Measurements from ENCODE around the gene OXSR1. TPM values are rescaled to one million over a fixed set of nuclear protein-coding genes. Genes with fewer than 3 reads are reported as not detected.

OXSR1 gene
- total and polyA plus RNA-seq, 4 donors = 4.3 to 24.7 (median 12.2) TPM

GRCh38 chr3:38133209-38133556 is 32.2 kb upstream of the OXSR1 start:
- Histone ChIP-seq H3K27me3 (ENCODE audit: control insufficient read depth in 4 of 4, insufficient read depth in 4 of 4, low read length in 3 of 4) (no peaks in the 10 kb centered on the region), H3K4me1 (ENCODE audit: control insufficient read depth in 4 of 4, insufficient read depth in 4 of 4, low read length in 3 of 4) (peaks cover 23 to 81% (median 71%) of the 10 kb centered on the region in 4 donors), H3K9me3 (ENCODE audit: control insufficient read depth in 4 of 4, low read length in 3 of 4) (no peaks in the 10 kb centered on the region), H3K4me3 (ENCODE audit: low read depth in 1 of 3, low read length in 3 of 3) (peak overlapping the region; percentile 10 to 50 (median 48)), H3K27ac (ENCODE audit: low read depth in 1 of 2, low read length in 2 of 2) (peak overlapping the region; percentile 77 to 84), H3K9ac (ENCODE audit: low read depth in 1 of 2, low read length in 2 of 2) (peak overlapping the region in 1 of 2 donors; percentile 21), H3K36me3 (ENCODE audit: control insufficient read depth in 4 of 4, insufficient read depth in 3 of 4, low read depth in 1 of 4, low read length in 3 of 4) (peaks cover 11 to 30% (median 23%) of the 10 kb centered on the region in 4 donors)
- peak; percentile 10 for DNase-seq (ENCODE audit: low spot score)
- 40% methylated on average over 3 of the region's 3 CpGs for WGBS
- TF ChIP-seq HNF4G (IDR thresholded peaks at IDR 0.05) (no peak), EGR1 (IDR thresholded peaks at IDR 0.05; ENCODE audit: low read depth in 2 of 2) (no peak), JUND (IDR thresholded peaks at IDR 0.05) (no peak), MAX (IDR thresholded peaks at IDR 0.05) (no peak), TAF1 (conservative IDR thresholded peaks at IDR 0.05) (no peak), YY1 (IDR thresholded peaks at IDR 0.05) (no peak), CTCF (IDR thresholded peaks at IDR 0.05; ENCODE audit: low read depth, low read length, missing input control) (no peak), ZBTB33 (IDR thresholded peaks at IDR 0.05) (no peak), FOXA2 (IDR thresholded peaks at IDR 0.05) (no peak), GABPA (IDR thresholded peaks at IDR 0.05 in 1 of 2, conservative IDR thresholded peaks at IDR 0.05 in 1 of 2) (no peak), RXRA (IDR thresholded peaks at IDR 0.05) (no peak), FOXA1 (IDR thresholded peaks at IDR 0.05) (no peak), HNF4A (conservative IDR thresholded peaks at IDR 0.05) (no peak), RAD21 (IDR thresholded peaks at IDR 0.05) (no peak), NR2F2 (IDR thresholded peaks at IDR 0.05) (no peak)
- TF ChIP-seq, protein P1, sequence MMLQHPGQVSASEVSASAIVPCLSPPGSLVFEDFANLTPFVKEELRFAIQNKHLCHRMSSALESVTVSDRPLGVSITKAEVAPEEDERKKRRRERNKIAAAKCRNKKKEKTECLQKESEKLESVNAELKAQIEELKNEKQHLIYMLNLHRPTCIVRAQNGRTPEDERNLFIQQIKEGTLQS (IDR thresholded peaks at IDR 0.05) = no peak

DNA sequence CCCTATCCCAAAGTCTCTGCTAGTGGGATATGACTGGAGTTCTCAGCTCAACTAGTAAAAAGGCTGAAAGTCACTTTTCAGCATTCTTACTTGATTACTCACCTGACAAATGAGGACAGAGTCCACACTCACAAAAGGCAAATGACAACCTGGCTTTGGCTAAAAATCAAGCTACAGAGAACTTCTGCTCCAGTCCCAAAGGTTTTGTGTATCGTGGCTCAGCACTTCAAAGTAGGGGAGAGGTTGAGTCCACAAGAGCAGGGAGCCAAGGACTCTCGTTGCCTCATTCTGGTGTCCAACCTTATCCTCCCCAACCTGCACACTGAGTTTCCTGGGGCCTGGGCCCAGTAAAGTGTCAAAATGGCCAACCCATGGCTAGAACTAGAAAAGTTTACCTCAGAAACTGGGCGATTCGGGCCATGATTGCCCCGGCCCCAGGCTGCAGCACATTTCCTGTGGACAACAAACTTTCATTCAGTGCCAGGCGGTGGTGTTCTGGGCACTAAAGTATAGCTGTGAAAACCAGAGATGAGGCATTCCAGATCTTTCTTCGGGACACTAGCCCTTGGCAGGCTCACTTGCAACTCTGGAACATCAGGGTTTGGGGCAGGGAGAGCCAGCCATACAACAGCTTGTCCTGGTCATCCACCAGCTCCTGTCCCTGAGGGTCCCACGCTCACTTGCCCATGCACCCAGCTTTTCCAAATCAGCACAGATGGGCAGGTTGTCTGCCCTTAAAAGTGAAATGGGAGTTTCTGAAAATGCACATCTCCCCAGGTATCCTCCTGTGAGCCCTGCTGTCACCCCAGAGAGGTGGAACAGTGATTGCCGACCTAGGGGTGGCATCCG is 31.6 kb upstream of the OXSR1 start:
- peaks cover 23 to 77% (median 69%) of the 10 kb centered on the region in 4 donors for H3K4me1 ChIP-seq (ENCODE audit: control insufficient read depth in 4 of 4, insufficient read depth in 4 of 4, low read length in 3 of 4)
- TF ChIP-seq SP1 (IDR thresholded peaks at IDR 0.05) = peak; percentile 100
- TF ChIP-seq GABPA (IDR thresholded peaks at IDR 0.05 in 1 of 2, conservative IDR thresholded peaks at IDR 0.05 in 1 of 2) = peak in 1 of 2 donors; percentile 69
- TF ChIP-seq JUND (IDR thresholded peaks at IDR 0.05) = peak; percentile 100
- peak; percentile 95 for TF ChIP-seq FOXA1 (IDR thresholded peaks at IDR 0.05)
- peak; percentile 96 for TF ChIP-seq YY1 (IDR thresholded peaks at IDR 0.05)
- peak; percentile 90 for TF ChIP-seq REST (IDR thresholded peaks at IDR 0.05)
- peak; percentile 99 for TF ChIP-seq HNF4G (IDR thresholded peaks at IDR 0.05)
- peak; percentile 99 to 100 for TF ChIP-seq HNF4A (conservative IDR thresholded peaks at IDR 0.05)
- peak; percentile 50 to 60 for TF ChIP-seq RAD21 (IDR thresholded peaks at IDR 0.05)
- TF ChIP-seq CTCF (IDR thresholded peaks at IDR 0.05; ENCODE audit: low read depth, low read length, missing input control) = no peak
- TF ChIP-seq FOXA2 (IDR thresholded peaks at IDR 0.05) = peak; percentile 95
- peak; percentile 91 for TF ChIP-seq MAX (IDR thresholded peaks at IDR 0.05)
- TF ChIP-seq RXRA (IDR thresholded peaks at IDR 0.05) = peak; percentile 98 to 100
- peak in 1 of 2 donors; percentile 80 for TF ChIP-seq EGR1 (IDR thresholded peaks at IDR 0.05; ENCODE audit: low read depth in 2 of 2)
- TF ChIP-seq, protein P1 (IDR thresholded peaks at IDR 0.05) = peak; percentile 98
- TF ChIP-seq NR2F2 (IDR thresholded peaks at IDR 0.05) = peak; percentile 37

More for the DNA sequence above, 31.6 kb upstream of the OXSR1 start:
- DNase-seq (ENCODE audit: low spot score) = peak; percentile 54
- H3K9me3 ChIP-seq (ENCODE audit: control insufficient read depth in 4 of 4, low read length in 3 of 4) = no peaks in the 10 kb centered on the region
- no peaks in the 10 kb centered on the region for H3K27me3 ChIP-seq (ENCODE audit: control insufficient read depth in 4 of 4, insufficient read depth in 4 of 4, low read length in 3 of 4)
- peak overlapping the region in 2 of 3 donors; percentile 7 to 10 for H3K4me3 ChIP-seq (ENCODE audit: low read depth in 1 of 3, low read length in 3 of 3)
- peak overlapping the region; percentile 77 to 84 for H3K27ac ChIP-seq (ENCODE audit: low read depth in 1 of 2, low read length in 2 of 2)
- WGBS = 42% methylated on average over 10 of the region's 10 CpGs
- peaks cover 11 to 29% (median 19%) of the 10 kb centered on the region in 4 donors for H3K36me3 ChIP-seq (ENCODE audit: control insufficient read depth in 4 of 4, insufficient read depth in 3 of 4, low read depth in 1 of 4, low read length in 3 of 4)
- peak overlapping the region in 1 of 2 donors; percentile 16 for H3K9ac ChIP-seq (ENCODE audit: low read depth in 1 of 2, low read length in 2 of 2)

Data from liver (tissue), 9 donors.